Keratinocyte (primary cell): ENCODE data around the gene ATP6V0A1. TPM values are rescaled to one million over a fixed set of nuclear protein-coding genes. Genes with fewer than 3 reads are reported as not detected.

Experiments
- DNase-seq: peaks from one replicate; pipeline ENCODE4 v3.0.0-alpha.2; 2011; ENCODE audit warnings: low read depth, missing footprints, low spot score
- FAIRE-seq: peaks from 2 replicates; lab custom pipeline; 2011; peaks lifted over from hg19 to GRCh38; lab: Jason Lieb, UNC
- H2AFZ ChIP-seq: 2 replicates; pipeline ENCODE4 v1.6.0; 2012; ENCODE audit warnings: low read length, control low read depth, inconsistent platforms; ENCODE audit not compliant: control insufficient read depth
- H3K27ac ChIP-seq: 2 replicates; pipeline ENCODE4 v1.5.1; 2011; ENCODE audit warnings: low read length; ENCODE audit not compliant: control insufficient read depth, insufficient read depth
- H3K27me3 ChIP-seq: 3 replicates; pipeline ENCODE4 v1.6.0; 2011; ENCODE audit warnings: low read length; ENCODE audit not compliant: control insufficient read depth, insufficient read depth; ENCODE audit errors: extremely low read depth
- H3K36me3 ChIP-seq, 2 experiments: 2 replicates in 1 of 2; 3 replicates in 1 of 2; pipeline ENCODE4 v1.5.1; 2011; ENCODE audit warnings: low read length in 2 of 2, mild to moderate bottlenecking in 1 of 2; ENCODE audit not compliant: control insufficient read depth in 2 of 2, insufficient read depth in 2 of 2; ENCODE audit errors: extremely low read depth in 1 of 2
- H3K4me1 ChIP-seq: 3 replicates; pipeline ENCODE4 v1.5.1; 2011; ENCODE audit warnings: low read length; ENCODE audit not compliant: control insufficient read depth, insufficient read depth; ENCODE audit errors: extremely low read depth
- H3K4me2 ChIP-seq: 3 replicates; pipeline ENCODE4 v1.6.0; 2011; ENCODE audit warnings: low read depth, low read length; ENCODE audit not compliant: control insufficient read depth, insufficient read depth; ENCODE audit errors: extremely low read depth
- H3K4me3 ChIP-seq, 3 experiments: fragments of 200-600 bp in 1 of 3; sonication (generic) in 1 of 3; 2 replicates in 2 of 3; 3 replicates in 1 of 3; pipeline ENCODE4 v1.5.1; 2011 to 2016; ENCODE audit warnings: low read length in 3 of 3, mild to moderate bottlenecking in 3 of 3, control low read depth in 2 of 3, inconsistent platforms in 1 of 3, low read depth in 1 of 3, mixed read lengths in 1 of 3, mixed run types in 1 of 3, moderate library complexity in 1 of 3; ENCODE audit not compliant: control insufficient read depth in 2 of 3, insufficient read depth in 2 of 3; ENCODE audit errors: extremely low read depth in 1 of 3
- H3K79me2 ChIP-seq: 2 replicates; pipeline ENCODE4 v1.6.0; 2012; ENCODE audit warnings: low read length; ENCODE audit not compliant: control insufficient read depth, insufficient read depth
- H3K9ac ChIP-seq: 3 replicates; pipeline ENCODE4 v1.6.0; 2011; ENCODE audit warnings: low read length; ENCODE audit not compliant: control insufficient read depth, insufficient read depth; ENCODE audit errors: extremely low read depth
- H3K9me1 ChIP-seq: 3 replicates; pipeline ENCODE4 v1.6.0; 2011; ENCODE audit warnings: low read length; ENCODE audit not compliant: control insufficient read depth, insufficient read depth; ENCODE audit errors: extremely low read depth
- H3K9me3 ChIP-seq: 2 replicates; pipeline ENCODE4 v1.5.1; 2012; ENCODE audit warnings: low read depth, low read length; ENCODE audit not compliant: control insufficient read depth
- H4K20me1 ChIP-seq: 3 replicates; pipeline ENCODE4 v1.6.0; 2011; ENCODE audit warnings: low read length; ENCODE audit not compliant: control insufficient read depth, insufficient read depth; ENCODE audit errors: extremely low read depth
- EZH2 ChIP-seq: IDR thresholded peaks from one replicate; pipeline ENCODE4 v1.6.1; 2012; ENCODE audit warnings: inconsistent platforms, mild to moderate bottlenecking, low read length, moderate library complexity
- dilution Hi-C: fragments of 300-500 bp; cut with MboI; formaldehyde crosslinking; loops from one replicate; pipeline ENCODE4 v1.7.0; 2020; ENCODE audit warnings: low sequenced_read_pairs; ENCODE audit not compliant: extremely low pct_ligation_motif_present
- polyA plus RNA-seq, 5 experiments: library from polyadenylated mRNA; depleted of rRNA in 3 of 5; stranded (reverse) in 3 of 5; stranded (forward) in 1 of 5; unstranded in 1 of 5; fragments of >200 nt; gene quantifications; 1 replicate in 1 of 5; 2 replicates in 3 of 5; 3 replicates in 1 of 5; pipeline versions ENCODE4 v1.2.1 to v1.2.3, GENCODE V29; 2011 to 2012; ENCODE audit warnings: missing spikeins in 2 of 5, low read depth in 1 of 5, low replicate concordance in 1 of 5
- TF ChIP-seq, protein P1 (sequence below), 3 experiments: IDR thresholded peaks in 1 of 3; conservative IDR thresholded peaks in 1 of 3; optimal IDR thresholded peaks in 1 of 3; 2 replicates in 2 of 3; 3 replicates in 1 of 3; pipeline versions ENCODE3 to v1.5.1; 2011; ENCODE audit warnings: low read length in 3 of 3, mild to moderate bottlenecking in 3 of 3, moderate library complexity in 2 of 3, control low read depth in 1 of 3, inconsistent platforms in 1 of 3; ENCODE audit not compliant: insufficient read depth in 2 of 3; ENCODE audit errors: extremely low read depth in 1 of 3

ATP6V0A1 gene
- polyA plus RNA-seq, 1 donor (not counting 4 experiments of a cell fraction or from before 2014, with no cell fraction given), result 24.0 TPM

DNA sequence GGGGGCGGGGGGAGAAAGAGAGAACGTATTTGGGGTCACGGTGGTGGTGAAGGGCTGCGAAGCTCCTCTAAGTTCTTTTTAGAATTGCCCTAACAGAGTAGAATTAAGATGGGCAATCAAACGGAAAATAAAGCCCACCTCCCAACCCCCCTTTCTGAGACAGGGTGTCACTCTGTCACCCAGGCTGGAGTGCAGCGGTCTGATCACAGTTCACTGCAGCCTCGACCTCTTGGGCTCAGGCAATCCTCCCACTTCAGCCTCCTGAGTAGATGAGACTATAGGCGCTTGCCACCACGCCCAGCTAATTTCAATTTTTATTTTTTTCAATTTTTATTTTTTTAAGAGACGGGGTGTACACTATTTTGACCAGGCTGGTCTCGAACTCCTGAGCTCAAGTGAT lies 34.9 kb upstream of the ATP6V0A1 start:
- Histone ChIP-seq H3K9me3 (no peaks in the 10 kb centered on the region), H3K79me2 (peaks cover 43% of the 10 kb centered on the region), H3K4me1 (peaks cover 39% of the 10 kb centered on the region), H3K9ac (peak overlapping the region; percentile 58), H3K4me2 (peak overlapping the region; percentile 85), H3K36me3 (no peaks in the 10 kb centered on the region), H3K27me3 (no peaks in the 10 kb centered on the region), H3K4me3 (peak overlapping the region; percentile 92 to 97 (median 94)), H3K9me1 (no peaks in the 10 kb centered on the region), H2AFZ (no peak overlapping the region), H4K20me1 (peaks cover 24% of the 10 kb centered on the region), H3K27ac (peak overlapping the region; percentile 60)
- no peak for FAIRE-seq
- DNase-seq, result no peak
- dilution Hi-C loops, result no loop called here
- TF ChIP-seq EZH2, result no peak
- TF ChIP-seq, protein P1, sequence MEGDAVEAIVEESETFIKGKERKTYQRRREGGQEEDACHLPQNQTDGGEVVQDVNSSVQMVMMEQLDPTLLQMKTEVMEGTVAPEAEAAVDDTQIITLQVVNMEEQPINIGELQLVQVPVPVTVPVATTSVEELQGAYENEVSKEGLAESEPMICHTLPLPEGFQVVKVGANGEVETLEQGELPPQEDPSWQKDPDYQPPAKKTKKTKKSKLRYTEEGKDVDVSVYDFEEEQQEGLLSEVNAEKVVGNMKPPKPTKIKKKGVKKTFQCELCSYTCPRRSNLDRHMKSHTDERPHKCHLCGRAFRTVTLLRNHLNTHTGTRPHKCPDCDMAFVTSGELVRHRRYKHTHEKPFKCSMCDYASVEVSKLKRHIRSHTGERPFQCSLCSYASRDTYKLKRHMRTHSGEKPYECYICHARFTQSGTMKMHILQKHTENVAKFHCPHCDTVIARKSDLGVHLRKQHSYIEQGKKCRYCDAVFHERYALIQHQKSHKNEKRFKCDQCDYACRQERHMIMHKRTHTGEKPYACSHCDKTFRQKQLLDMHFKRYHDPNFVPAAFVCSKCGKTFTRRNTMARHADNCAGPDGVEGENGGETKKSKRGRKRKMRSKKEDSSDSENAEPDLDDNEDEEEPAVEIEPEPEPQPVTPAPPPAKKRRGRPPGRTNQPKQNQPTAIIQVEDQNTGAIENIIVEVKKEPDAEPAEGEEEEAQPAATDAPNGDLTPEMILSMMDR (optimal IDR thresholded peaks at IDR 0.05 in 1 of 3, IDR thresholded peaks at IDR 0.05 in 1 of 3, conservative IDR thresholded peaks at IDR 0.05 in 1 of 3; ENCODE audit: extremely low read depth in 1 of 3, insufficient read depth in 2 of 3, low read length in 3 of 3), result no peak

DNA sequence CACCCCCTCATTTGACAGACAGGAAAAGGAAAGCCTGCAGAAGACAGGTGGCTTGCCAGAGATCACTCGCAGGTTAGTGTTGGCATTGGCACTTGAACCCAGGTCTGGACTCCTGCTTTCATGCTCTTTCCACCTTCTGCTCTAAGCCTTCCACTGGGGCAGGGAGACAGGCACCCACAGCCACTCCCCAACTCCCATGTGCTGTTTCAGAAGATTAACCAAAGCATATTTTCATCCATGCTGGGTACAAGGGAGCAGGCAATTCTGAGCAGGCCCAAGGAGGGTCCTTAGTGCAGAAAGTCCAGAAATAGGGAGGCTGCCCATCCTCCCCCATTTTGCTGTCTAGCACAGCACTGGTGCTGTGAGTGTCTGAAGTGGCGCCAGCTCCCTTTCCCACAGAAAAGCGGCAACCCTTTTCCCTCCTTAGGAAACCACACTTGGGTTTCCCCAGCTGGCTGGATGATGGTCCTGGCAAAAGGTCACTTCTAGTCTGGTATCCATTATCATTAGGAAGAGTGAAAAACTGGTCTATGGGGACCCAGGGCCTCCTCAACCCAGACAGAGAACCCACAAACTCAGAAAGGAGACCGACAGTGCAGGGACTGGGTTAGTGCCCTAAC lies 33.6 kb upstream of the ATP6V0A1 start:
- TF ChIP-seq EZH2, result no peak
- TF ChIP-seq, protein P1 (optimal IDR thresholded peaks at IDR 0.05 in 1 of 3, IDR thresholded peaks at IDR 0.05 in 1 of 3, conservative IDR thresholded peaks at IDR 0.05 in 1 of 3; ENCODE audit: extremely low read depth in 1 of 3, insufficient read depth in 2 of 3, low read length in 3 of 3), result no peak
- Histone ChIP-seq H3K36me3 (no peaks in the 10 kb centered on the region), H3K4me1 (peaks cover 30% of the 10 kb centered on the region), H3K9me1 (no peaks in the 10 kb centered on the region), H3K79me2 (peaks cover 29% of the 10 kb centered on the region), H2AFZ (no peak overlapping the region), H3K27me3 (no peaks in the 10 kb centered on the region), H3K4me3 (no peak overlapping the region), H4K20me1 (peaks cover 13% of the 10 kb centered on the region), H3K9me3 (no peaks in the 10 kb centered on the region), H3K9ac (no peak overlapping the region), H3K4me2 (no peak overlapping the region), H3K27ac (no peak overlapping the region)
- DNase-seq (no peak), FAIRE-seq (no peak)
- dilution Hi-C loops, result no loop called here
